Keratinocyte (primary cell): ENCODE results near the gene TMEM135.

ENCODE experiments used
- CTCF ChIP-seq, 3 experiments: IDR thresholded peaks in 1 of 3; conservative IDR thresholded peaks in 1 of 3; optimal IDR thresholded peaks in 1 of 3; 2 replicates in 2 of 3; 3 replicates in 1 of 3; pipeline versions ENCODE3 to v1.5.1; 2011; ENCODE audit warnings: low read length in 3 of 3, mild to moderate bottlenecking in 3 of 3, moderate library complexity in 2 of 3, control low read depth in 1 of 3, inconsistent platforms in 1 of 3; ENCODE audit not compliant: insufficient read depth in 2 of 3; ENCODE audit errors: extremely low read depth in 1 of 3
- EZH2 ChIP-seq: IDR thresholded peaks from one replicate; pipeline ENCODE4 v1.6.1; 2012; ENCODE audit warnings: inconsistent platforms, mild to moderate bottlenecking, low read length, moderate library complexity

GRCh38 chr11:86990515-86990914 lies 47.2 kb upstream of the TMEM135 start:
- TF ChIP-seq CTCF (optimal IDR thresholded peaks at IDR 0.05 in 1 of 3, IDR thresholded peaks at IDR 0.05 in 1 of 3, conservative IDR thresholded peaks at IDR 0.05 in 1 of 3; ENCODE audit: extremely low read depth in 1 of 3, insufficient read depth in 2 of 3, low read length in 3 of 3) = no peak
- TF ChIP-seq EZH2 = no peak
